ENCODE results near the gene CRY1.

GRCh38 chr12:107134558-107134957 lies 41.2 kb upstream of the CRY1 start:
- TF ChIP-seq, protein P1, sequence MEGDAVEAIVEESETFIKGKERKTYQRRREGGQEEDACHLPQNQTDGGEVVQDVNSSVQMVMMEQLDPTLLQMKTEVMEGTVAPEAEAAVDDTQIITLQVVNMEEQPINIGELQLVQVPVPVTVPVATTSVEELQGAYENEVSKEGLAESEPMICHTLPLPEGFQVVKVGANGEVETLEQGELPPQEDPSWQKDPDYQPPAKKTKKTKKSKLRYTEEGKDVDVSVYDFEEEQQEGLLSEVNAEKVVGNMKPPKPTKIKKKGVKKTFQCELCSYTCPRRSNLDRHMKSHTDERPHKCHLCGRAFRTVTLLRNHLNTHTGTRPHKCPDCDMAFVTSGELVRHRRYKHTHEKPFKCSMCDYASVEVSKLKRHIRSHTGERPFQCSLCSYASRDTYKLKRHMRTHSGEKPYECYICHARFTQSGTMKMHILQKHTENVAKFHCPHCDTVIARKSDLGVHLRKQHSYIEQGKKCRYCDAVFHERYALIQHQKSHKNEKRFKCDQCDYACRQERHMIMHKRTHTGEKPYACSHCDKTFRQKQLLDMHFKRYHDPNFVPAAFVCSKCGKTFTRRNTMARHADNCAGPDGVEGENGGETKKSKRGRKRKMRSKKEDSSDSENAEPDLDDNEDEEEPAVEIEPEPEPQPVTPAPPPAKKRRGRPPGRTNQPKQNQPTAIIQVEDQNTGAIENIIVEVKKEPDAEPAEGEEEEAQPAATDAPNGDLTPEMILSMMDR (IDR thresholded peaks at IDR 0.05), result no peak
- TF ChIP-seq POLR2A (IDR thresholded peaks at IDR 0.05), result no peak
- TF ChIP-seq EP300 (IDR thresholded peaks at IDR 0.05), result no peak

All from stomach (tissue), 4 donors.